D721Med (cell line): Measurements from ENCODE around the gene CACNB1.

ENCODE experiments used
- DNase-seq: peaks from one replicate; pipeline ENCODE4 v3.0.0; 2011; ENCODE audit warnings: low spot score; ENCODE audit not compliant: insufficient read length
- FAIRE-seq: peaks from 2 replicates; lab custom pipeline; 2011; peaks lifted over from hg19 to GRCh38; lab: Jason Lieb, UNC
- TF ChIP-seq, protein P1 (sequence below): IDR thresholded peaks from 2 replicates; pipeline ENCODE4 v1.5.1; 2012; ENCODE audit warnings: mild to moderate bottlenecking, control low read depth; ENCODE audit not compliant: insufficient read depth; ENCODE audit errors: missing control alignments

CACNB1 gene

GRCh38 chr17:39239640-39240314 lies 42.3 kb upstream of the CACNB1 start:
- no peak for FAIRE-seq
- DNase-seq: peak; percentile 78
- TF ChIP-seq, protein P1, sequence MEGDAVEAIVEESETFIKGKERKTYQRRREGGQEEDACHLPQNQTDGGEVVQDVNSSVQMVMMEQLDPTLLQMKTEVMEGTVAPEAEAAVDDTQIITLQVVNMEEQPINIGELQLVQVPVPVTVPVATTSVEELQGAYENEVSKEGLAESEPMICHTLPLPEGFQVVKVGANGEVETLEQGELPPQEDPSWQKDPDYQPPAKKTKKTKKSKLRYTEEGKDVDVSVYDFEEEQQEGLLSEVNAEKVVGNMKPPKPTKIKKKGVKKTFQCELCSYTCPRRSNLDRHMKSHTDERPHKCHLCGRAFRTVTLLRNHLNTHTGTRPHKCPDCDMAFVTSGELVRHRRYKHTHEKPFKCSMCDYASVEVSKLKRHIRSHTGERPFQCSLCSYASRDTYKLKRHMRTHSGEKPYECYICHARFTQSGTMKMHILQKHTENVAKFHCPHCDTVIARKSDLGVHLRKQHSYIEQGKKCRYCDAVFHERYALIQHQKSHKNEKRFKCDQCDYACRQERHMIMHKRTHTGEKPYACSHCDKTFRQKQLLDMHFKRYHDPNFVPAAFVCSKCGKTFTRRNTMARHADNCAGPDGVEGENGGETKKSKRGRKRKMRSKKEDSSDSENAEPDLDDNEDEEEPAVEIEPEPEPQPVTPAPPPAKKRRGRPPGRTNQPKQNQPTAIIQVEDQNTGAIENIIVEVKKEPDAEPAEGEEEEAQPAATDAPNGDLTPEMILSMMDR: peak; percentile 66

GRCh38 chr17:39238311-39238972 lies 41.0 kb upstream of the CACNB1 start:
- DNase-seq (no peak), FAIRE-seq (no peak)
- TF ChIP-seq, protein P1: no peak

DNA sequence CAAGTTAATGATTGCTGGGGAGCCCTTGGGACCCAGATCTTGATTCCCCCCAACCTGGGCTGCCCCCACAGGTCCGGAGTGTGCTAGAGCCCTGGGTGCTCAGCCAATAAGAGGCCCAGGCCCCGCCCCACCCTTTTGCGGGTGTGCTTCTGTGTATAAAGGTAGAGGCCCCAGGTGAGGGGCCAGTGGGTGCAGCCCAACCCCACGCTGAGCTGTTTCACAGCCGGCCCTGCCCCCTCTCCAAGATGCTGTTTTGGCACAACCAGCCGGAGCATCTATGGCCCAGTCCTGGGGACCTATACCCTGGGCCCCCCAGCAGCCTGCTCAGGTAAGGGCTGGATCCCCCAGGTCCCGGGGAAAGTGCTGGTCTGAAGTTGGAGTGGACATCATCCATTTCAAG lies 40.1 kb upstream of the CACNB1 start:
- TF ChIP-seq, protein P1: no peak
- no peak for FAIRE-seq
- no peak for DNase-seq

- DNase-seq (no peak), FAIRE-seq (no peak)
- TF ChIP-seq, protein P1: no peak
These were observed 39.5 kb upstream of the CACNB1 start for GRCh38 chr17:39236981-39237441.

DNA sequence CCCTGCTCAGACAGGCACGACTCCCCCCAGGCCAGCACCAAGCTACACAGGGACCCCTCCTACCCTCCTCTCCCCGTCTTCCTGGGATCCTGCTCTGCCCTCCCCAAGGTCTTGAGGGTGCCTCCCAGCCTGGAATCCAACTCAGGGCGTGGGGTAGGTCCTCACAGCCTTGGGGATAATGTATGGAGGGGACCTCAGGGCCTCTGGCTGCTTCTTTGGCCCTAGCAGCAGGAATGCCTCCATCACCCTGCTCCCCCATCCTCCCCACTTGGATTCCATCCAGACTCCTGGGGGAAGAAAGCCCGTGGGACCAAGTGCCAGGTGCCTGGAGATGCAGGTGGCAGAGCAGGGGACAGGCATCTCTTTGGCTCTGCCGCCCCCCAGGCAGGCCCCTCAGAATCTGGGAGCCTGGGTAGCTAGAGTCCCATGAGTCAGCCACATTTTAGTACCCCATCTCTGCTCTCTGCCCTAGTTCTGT lies 39.0 kb upstream of the CACNB1 start:
- FAIRE-seq (no peak), DNase-seq (no peak)
- TF ChIP-seq, protein P1: no peak

GRCh38 chr17:39235555-39236449 lies 38.3 kb upstream of the CACNB1 start:
- TF ChIP-seq, protein P1: peak; percentile 72
- FAIRE-seq (no peak), DNase-seq (peak; percentile 92)
